GM19043 (cell line): ENCODE data around the gene MS4A5.
A peak's percentile ranks its signal among the peaks of the same experiment; 100 is the strongest.

Experiments used
- ATAC-seq: cut with Tn5 transposase; IDR thresholded peaks from one replicate; pipeline ENCODE4 v1.9.1; 2021; ENCODE audit warnings: low read depth; ENCODE audit not compliant: unreplicated experiment

Gene MS4A5

GRCh38 chr11:60477035-60477445, 47.7 kb downstream of the MS4A5 start:
- peak; percentile 68 for ATAC-seq

- no peak for ATAC-seq
Measured at GRCh38 chr11:60482361-60482760, 53.0 kb downstream of the MS4A5 start.

- peak; percentile 98 for ATAC-seq
Measured at GRCh38 chr11:60485987-60486386, 56.6 kb downstream of the MS4A5 start.

GRCh38 chr11:60492488-60493009, 63.2 kb downstream of the MS4A5 start, which contains the start of gene MS4A12:
Gene MS4A12, plus strand, starts transcription at chr11:60492778. Its CDS starts 4,541 bp downstream, at chr11:60497319.
- ATAC-seq = no peak

- no peak for ATAC-seq
Measured at GRCh38 chr11:60493454-60493853, 64.1 kb downstream of the MS4A5 start.
